ENCODE results near the gene PHYHD1. TPM values are rescaled to one million over a fixed set of nuclear protein-coding genes. Genes with fewer than 3 reads are reported as not detected.

PHYHD1 gene
- total RNA-seq, 1 donor from 2014 or later = 1.0 TPM

DNA sequence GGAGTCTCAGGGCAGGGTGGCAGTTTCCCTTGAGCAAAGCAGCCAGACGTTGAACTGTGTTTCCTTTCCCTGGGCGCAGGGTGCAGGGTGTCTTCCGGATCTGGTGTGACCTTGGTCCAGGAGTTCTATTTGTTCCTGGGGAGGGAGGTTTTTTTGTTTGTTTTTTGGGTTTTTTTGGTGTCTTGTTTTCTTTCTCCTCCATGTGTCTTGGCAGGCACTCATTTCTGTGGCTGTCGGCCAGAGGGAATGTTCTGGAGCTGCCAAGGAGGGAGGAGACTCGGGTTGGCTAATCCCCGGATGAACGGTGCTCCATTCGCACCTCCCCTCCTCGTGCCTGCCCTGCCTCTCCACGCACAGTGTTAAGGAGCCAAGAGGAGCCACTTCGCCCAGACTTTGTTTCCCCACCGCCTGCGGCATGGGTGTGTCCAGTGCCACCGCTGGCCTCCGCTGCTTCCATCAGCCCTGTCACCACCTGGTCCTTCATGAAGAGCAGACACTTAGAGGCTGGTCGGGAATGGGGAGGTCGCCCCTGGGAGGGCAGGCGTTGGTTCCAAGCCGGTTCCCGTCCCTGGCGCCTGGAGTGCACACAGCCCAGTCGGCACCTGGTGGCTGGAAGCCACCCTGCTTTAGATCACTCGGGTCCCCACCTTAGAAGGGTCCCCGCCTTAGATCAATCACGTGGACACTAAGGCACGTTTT is 3.5 kb upstream of the PHYHD1 start:
- Mint-ChIP-seq H3K27ac (no peak overlapping the region), H3K36me3 (ENCODE audit: low read depth) (peaks cover 36% of the 10 kb centered on the region), H3K27me3 (ENCODE audit: insufficient read depth) (no peaks in the 10 kb centered on the region), H3K4me3 (no peak overlapping the region), H3K9me3 (no peaks in the 10 kb centered on the region), H3K4me1 (ENCODE audit: low read depth) (peaks cover 38% of the 10 kb centered on the region)
- intact Hi-C loops (cut with micrococcal nuclease) = no loop called here
- no peak for DNase-seq (ENCODE audit: low spot score)

DNA sequence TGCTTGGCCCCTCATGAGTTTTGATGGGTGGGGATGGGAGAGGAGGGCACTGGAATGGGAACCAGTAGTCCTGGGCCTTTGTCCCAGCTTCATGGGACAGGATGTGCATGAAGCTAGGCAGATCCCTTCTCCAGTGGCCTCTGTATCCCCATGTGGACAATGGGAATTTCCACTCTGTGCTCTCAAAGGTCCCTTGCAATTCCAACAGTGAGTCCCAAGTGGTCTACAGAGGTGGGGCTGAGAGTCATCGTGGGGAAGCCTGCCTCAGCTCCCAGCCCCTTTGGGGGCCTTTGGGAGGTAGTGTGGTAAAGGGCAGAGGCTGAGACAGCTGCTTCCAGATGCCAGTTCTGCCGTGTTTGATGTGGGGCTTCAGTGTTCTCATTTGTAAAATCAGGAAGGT is 1.9 kb upstream of the PHYHD1 start:
- H3K9me3 Mint-ChIP-seq = no peaks in the 10 kb centered on the region
- peaks cover 22% of the 10 kb centered on the region for H3K4me1 Mint-ChIP-seq (ENCODE audit: low read depth)
- H3K4me3 Mint-ChIP-seq = no peak overlapping the region
- peak overlapping the region; percentile 40 for H3K27ac Mint-ChIP-seq
- intact Hi-C loops (cut with micrococcal nuclease) = no loop called here
- no peaks in the 10 kb centered on the region for H3K27me3 Mint-ChIP-seq (ENCODE audit: insufficient read depth)
- H3K36me3 Mint-ChIP-seq (ENCODE audit: low read depth) = peaks cover 27% of the 10 kb centered on the region
- DNase-seq (ENCODE audit: low spot score) = no peak

DNA sequence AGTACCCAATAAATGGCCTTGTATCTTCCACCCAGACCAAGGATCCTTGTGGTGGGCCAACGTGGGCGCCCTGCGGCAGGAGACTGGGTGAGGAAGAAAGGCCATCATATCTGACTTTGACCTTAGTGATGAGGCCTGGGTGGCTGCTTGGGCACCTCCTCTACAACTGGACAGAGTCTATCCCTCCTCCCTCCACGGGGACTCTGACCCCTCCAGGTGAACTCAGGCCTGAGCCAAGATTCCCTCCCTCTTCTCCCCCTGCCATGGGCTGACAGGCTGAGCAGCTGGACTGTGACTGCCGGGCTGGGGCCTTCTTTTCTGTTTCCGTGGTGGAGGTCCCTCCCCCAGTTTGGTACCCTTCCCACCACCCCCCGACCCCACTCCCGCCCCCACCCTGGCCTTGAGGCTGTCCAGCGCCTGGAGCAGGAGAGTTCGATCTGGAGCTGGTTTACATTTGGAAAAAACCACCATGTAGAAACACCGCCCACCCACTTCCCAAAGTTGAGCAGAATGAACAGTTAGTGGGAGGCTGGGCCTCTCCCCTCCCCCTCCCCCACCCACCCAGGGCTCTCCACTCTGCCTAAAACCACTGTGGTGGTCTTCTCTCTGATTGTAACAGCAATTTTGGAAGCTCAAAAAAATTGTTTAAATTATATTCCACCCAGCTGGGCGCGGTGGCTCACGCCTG is 1.2 kb upstream of the PHYHD1 start:
- Mint-ChIP-seq H3K9me3 (no peaks in the 10 kb centered on the region), H3K27me3 (ENCODE audit: insufficient read depth) (no peaks in the 10 kb centered on the region), H3K4me1 (ENCODE audit: low read depth) (peaks cover 18% of the 10 kb centered on the region), H3K36me3 (ENCODE audit: low read depth) (peaks cover 24% of the 10 kb centered on the region), H3K4me3 (no peak overlapping the region), H3K27ac (peak overlapping the region; percentile 40)
- DNase-seq (ENCODE audit: low spot score) = no peak
- intact Hi-C loops (cut with micrococcal nuclease) = no loop called here

DNA sequence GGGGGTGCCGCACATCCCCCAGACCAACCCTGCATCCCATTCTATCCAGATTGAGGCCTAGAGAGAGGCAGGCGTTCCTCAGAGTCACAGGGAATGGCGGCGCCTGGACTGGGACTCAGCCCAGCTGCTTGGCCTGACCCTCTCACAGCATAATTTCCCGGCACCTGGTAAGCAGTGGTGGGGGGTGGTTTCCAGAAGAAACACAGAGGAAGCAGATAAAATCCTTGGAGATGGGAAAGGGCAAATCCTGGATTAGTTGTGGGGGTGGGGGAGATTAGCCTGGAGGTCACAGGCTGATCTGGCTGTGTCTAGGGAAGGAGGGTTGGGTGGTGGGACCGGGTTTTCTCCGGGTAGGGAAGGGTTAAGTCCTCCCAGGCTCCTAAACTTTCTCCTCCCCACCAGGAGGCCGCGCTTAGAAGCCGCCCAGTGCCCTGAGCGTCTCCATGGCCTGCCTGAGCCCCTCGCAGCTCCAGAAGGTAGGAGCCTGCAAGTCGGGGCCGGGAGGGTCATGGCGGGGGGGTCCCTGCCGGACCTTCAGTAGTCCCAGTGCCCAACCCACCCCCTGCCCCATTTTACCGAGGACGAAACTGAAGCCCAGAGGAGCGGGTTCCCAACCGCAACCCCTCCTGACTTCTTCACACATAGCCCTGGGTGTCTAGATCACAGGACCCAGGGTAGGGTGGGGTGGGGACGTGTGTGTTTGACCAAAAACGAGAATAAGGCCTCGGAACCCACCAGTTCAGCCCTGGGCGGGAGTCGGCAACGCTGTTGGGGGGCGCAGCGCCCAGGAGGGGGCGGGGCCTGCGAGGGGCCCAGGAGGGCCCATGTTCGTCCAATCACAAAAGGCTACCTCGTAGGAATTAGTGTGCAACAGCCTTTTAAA is 1.3 kb downstream of the PHYHD1 start:
- H3K4me3 Mint-ChIP-seq = no peak overlapping the region
- H3K27me3 Mint-ChIP-seq (ENCODE audit: insufficient read depth) = no peaks in the 10 kb centered on the region
- no peak for DNase-seq (ENCODE audit: low spot score)
- intact Hi-C loops (cut with micrococcal nuclease) = no loop called here
- H3K9me3 Mint-ChIP-seq = no peaks in the 10 kb centered on the region
- H3K36me3 Mint-ChIP-seq (ENCODE audit: low read depth) = peaks cover 15% of the 10 kb centered on the region
- peaks cover 18% of the 10 kb centered on the region for H3K4me1 Mint-ChIP-seq (ENCODE audit: low read depth)
- no peak overlapping the region for H3K27ac Mint-ChIP-seq

DNA sequence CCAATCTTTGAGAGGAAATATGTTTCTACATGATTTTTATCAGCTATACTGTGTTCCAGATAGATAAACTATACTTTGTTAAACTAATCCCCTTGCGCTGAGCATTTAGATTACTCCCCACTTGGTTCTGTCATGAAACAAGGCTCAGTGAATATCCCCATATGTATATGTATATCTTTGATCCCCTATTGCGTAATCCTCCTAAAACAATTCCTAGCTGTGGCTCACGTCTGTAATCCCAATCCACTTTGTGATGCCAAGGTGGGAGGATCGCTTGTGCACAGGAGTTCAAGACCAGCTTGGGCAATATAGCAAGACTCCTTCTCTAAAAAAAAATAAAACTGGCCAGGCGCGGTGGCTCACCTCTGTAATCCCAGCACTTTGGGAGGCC is 2.7 kb downstream of the PHYHD1 start:
- intact Hi-C loops (cut with micrococcal nuclease) = no loop called here

DNA sequence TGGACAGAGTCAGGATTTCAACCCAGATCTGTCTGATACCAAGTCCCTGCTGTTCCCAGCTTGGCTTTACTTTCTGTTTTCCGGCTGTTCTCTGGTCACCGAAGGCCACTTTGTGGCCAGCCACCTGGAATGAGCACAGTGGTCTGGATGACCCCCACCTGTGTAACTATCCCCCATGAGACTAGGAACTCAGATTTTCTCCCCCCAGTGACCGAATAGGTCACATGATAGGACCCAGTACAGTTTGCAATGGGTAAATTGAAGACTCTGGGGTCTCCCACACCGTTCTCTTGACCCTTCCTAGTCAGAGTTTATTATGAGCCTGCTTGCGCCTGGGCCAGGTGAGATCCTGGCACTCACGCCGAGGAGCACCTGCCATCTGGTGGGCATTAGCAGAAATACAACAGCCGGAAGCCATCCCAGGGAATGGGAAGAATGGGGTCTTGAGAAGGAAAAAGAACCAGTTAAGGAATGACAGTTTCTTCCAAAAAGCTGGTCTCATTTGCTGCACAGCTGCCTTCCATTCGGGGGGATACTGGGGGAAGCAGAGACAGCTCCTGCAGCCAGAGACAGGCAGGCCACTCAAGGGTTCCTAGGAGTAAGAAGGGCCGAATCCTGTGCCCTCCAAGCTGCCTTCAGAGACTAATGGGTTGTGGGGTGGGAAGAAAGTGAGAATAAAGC is 7.1 kb downstream of the PHYHD1 start:
- Mint-ChIP-seq H3K27ac (peak overlapping the region; percentile 25), H3K9me3 (no peaks in the 10 kb centered on the region), H3K4me3 (no peak overlapping the region), H3K27me3 (ENCODE audit: insufficient read depth) (no peaks in the 10 kb centered on the region), H3K36me3 (ENCODE audit: low read depth) (no peaks in the 10 kb centered on the region), H3K4me1 (ENCODE audit: low read depth) (peaks cover 14% of the 10 kb centered on the region)
- intact Hi-C loops (cut with micrococcal nuclease) = loop anchor here (1.0 to 5.0 kb wide), 4 partner anchors 46 to 279 kb away; partner anchors contain the start of genes KYAT1 and LRRC8A
- peak; percentile 21 for DNase-seq (ENCODE audit: low spot score)

More for the DNA sequence above, 2.7 kb downstream of the PHYHD1 start:
- DNase-seq (ENCODE audit: low spot score) = no peak
- H3K9me3 Mint-ChIP-seq = no peaks in the 10 kb centered on the region
- peaks cover 20% of the 10 kb centered on the region for H3K4me1 Mint-ChIP-seq (ENCODE audit: low read depth)
- H3K4me3 Mint-ChIP-seq = no peak overlapping the region
- no peaks in the 10 kb centered on the region for H3K27me3 Mint-ChIP-seq (ENCODE audit: insufficient read depth)
- H3K27ac Mint-ChIP-seq = no peak overlapping the region
- H3K36me3 Mint-ChIP-seq (ENCODE audit: low read depth) = peaks cover 4% of the 10 kb centered on the region

DNA sequence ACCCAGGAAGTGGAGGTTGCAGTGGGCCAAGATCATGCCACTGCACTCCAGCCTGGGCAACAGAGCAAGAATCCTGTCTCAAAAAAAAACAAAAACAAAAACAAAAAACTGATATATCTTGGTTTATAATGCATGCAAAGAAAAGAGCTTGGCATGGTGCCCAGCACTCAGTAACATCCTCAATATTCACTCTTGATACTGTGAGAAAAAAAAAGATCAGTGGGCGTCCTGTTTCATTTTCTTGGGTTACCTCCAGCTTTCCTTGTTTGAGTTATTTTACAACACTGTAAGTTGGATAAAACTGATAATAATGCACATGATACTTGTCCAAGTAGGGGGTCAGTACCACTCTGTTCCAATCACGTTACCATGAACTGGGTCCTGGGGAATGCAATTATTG is 7.8 kb downstream of the PHYHD1 start:
- peaks cover 14% of the 10 kb centered on the region for H3K4me1 Mint-ChIP-seq (ENCODE audit: low read depth)
- no peak overlapping the region for H3K27ac Mint-ChIP-seq
- no peaks in the 10 kb centered on the region for H3K9me3 Mint-ChIP-seq
- no peak for DNase-seq (ENCODE audit: low spot score)
- H3K27me3 Mint-ChIP-seq (ENCODE audit: insufficient read depth) = no peaks in the 10 kb centered on the region
- H3K36me3 Mint-ChIP-seq (ENCODE audit: low read depth) = no peaks in the 10 kb centered on the region
- intact Hi-C loops (cut with micrococcal nuclease) = loop anchor here (1.0 to 5.0 kb wide), 4 partner anchors 46 to 280 kb away; partner anchors contain the start of genes KYAT1 and LRRC8A
- no peak overlapping the region for H3K4me3 Mint-ChIP-seq

DNA sequence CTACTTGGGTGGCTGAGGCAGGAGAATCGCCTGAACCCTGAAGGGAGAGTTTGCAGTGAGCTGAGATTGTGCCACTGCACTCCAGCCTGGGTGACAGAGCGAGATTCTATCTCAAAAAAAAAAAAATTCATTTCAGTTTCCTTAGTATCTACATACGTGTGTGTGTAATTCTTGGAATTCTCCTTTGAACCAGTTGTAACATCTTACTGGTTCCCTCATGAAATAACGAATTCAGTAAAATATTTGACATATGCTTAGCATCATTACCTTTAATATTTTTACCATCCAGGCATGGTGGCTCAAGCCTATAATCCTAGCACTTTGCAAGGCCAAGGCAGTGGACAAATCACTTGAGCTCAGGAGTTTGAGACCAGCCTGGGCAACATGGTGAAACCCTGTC is 8.8 kb downstream of the PHYHD1 start:
- no peak overlapping the region for H3K27ac Mint-ChIP-seq
- H3K27me3 Mint-ChIP-seq (ENCODE audit: insufficient read depth) = no peaks in the 10 kb centered on the region
- H3K4me1 Mint-ChIP-seq (ENCODE audit: low read depth) = peaks cover 14% of the 10 kb centered on the region
- H3K4me3 Mint-ChIP-seq = no peak overlapping the region
- no peaks in the 10 kb centered on the region for H3K9me3 Mint-ChIP-seq
- H3K36me3 Mint-ChIP-seq (ENCODE audit: low read depth) = no peaks in the 10 kb centered on the region
- no peak for DNase-seq (ENCODE audit: low spot score)
- intact Hi-C loops (cut with micrococcal nuclease) = loop anchor here (2.0 to 5.0 kb wide), 2 partner anchors 47 to 281 kb away; partner anchors contain the start of genes KYAT1 and LRRC8A

DNA sequence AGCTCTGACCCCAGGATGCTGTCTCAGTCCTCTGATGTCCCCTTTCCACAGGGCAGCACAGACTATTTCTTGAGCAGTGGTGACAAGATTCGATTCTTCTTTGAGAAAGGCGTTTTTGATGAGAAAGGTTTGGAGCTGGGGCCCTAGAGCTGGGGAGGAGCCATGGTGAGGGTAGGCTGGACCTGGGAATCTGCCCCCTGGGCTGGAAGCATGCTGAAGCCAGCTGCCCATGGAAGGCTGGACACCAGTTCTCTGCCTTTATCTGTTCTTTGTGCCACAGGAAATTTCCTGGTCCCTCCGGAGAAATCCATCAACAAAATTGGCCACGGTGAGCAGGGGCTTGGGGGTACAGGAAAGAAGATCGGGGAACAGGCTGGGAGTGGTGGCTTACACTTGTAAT is 12.9 kb downstream of the PHYHD1 start:
- no peak overlapping the region for H3K27ac Mint-ChIP-seq
- H3K4me1 Mint-ChIP-seq (ENCODE audit: low read depth) = no peaks in the 10 kb centered on the region
- intact Hi-C loops (cut with micrococcal nuclease) = no loop called here
- no peak overlapping the region for H3K4me3 Mint-ChIP-seq
- H3K27me3 Mint-ChIP-seq (ENCODE audit: insufficient read depth) = no peaks in the 10 kb centered on the region
- no peak for DNase-seq (ENCODE audit: low spot score)
- H3K36me3 Mint-ChIP-seq (ENCODE audit: low read depth) = no peaks in the 10 kb centered on the region
- H3K9me3 Mint-ChIP-seq = no peaks in the 10 kb centered on the region

DNA sequence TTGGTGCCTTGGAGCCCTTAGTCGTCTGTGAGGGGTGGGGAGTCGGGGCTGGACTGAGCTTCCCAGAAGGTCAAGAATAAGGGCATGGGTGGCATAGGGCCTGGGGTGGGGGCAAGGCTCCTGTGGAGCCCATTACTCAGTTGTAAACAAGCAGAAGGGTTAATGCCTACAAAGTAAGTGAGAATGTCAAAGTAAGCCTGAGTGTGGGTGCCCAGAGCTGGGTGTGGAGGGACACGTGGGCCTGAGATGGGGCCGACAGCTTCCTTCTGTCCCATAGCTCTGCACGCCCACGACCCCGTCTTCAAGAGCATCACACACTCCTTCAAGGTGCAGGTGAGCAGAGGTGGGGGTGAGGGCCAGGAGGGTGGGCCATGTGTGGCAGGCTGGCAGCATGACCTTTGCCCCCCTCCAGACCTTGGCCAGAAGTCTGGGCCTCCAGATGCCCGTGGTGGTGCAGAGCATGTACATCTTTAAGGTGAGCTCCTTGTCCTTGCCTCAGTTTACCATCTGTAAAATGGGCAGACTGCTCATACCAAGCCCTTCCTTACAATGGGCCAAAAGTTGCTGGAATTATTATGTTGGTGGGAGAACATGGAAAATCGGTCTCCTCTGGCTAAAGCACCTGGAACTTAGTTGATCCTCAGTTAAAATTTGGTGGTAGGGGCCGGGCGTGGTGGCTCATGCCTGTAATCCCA is 15.5 kb downstream of the PHYHD1 start:
- Mint-ChIP-seq H3K9me3 (no peaks in the 10 kb centered on the region), H3K4me3 (no peak overlapping the region), H3K36me3 (ENCODE audit: low read depth) (no peaks in the 10 kb centered on the region), H3K27ac (no peak overlapping the region), H3K4me1 (ENCODE audit: low read depth) (no peaks in the 10 kb centered on the region), H3K27me3 (ENCODE audit: insufficient read depth) (no peaks in the 10 kb centered on the region)
- no peak for DNase-seq (ENCODE audit: low spot score)
- intact Hi-C loops (cut with micrococcal nuclease) = no loop called here

DNA sequence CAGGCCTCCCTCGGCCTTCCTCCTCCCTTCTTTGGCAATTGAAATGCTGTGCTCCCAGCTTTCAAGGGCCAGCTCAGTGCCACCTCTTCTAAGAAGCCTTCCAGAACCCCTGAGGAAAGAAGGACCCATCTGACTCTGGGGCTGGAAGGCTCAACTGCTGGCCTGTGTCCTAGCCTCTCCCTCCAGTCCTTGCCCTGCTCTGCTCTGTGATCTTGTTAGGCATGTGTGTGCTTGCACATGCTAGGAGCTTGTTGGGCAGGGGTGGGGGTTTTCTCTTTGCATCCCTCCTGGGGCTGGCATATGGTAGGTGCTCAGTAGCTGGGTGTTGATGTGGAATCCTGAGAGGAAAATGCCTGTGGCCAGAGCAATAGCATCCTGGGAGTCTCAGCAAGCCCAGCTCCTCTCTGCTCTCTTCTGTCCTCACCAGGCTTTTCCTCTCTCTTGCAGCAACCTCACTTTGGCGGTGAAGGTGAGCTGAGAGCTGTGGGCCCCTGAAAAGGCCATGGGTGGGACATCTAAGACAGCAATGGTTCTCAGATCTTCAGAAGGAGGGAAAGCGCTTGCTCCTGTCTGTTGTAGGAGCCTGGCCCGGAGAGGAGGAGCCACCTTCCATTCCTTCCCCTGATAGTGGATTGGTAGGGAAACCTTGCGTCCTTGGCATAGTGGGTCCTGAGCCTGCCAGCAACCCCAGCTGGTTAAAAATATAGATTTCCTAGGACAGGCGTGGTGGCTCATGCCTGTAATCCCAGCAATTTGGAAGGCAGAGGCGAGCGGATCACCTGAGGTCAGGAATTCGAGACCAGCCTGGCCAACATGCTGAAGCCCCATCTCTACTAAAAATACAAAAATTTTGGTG is 16.8 kb downstream of the PHYHD1 start:
- no peak for DNase-seq (ENCODE audit: low spot score)
- H3K4me3 Mint-ChIP-seq = no peak overlapping the region
- H3K27ac Mint-ChIP-seq = no peak overlapping the region
- no peaks in the 10 kb centered on the region for H3K27me3 Mint-ChIP-seq (ENCODE audit: insufficient read depth)
- H3K4me1 Mint-ChIP-seq (ENCODE audit: low read depth) = no peaks in the 10 kb centered on the region
- H3K9me3 Mint-ChIP-seq = no peaks in the 10 kb centered on the region
- no peaks in the 10 kb centered on the region for H3K36me3 Mint-ChIP-seq (ENCODE audit: low read depth)
- intact Hi-C loops (cut with micrococcal nuclease) = no loop called here

All from activated T-helper 1 cell treated with anti-CD3 and anti-CD28 coated beads, Interleukin-12 subunit alpha, Interleukin-12 subunit beta, Interleukin-2, Interleukin-4 antibody, amounts not matched to agents 30 ng/mL and 10 ng/mL and 1 ng/mL, durations not matched to agents 14 hours and 24 hours and 36 hours (primary cell).